ENCODE results near the gene KRTAP4-12. TPM values are rescaled to one million over a fixed set of nuclear protein-coding genes. Genes with fewer than 3 reads are reported as not detected.
"Not testable (repeated sequence)": the region's sequence is repeated elsewhere in the genome, so short reads cannot be mapped to it uniquely, and the experiment has no call there.

KRTAP4-12 gene
- total RNA-seq, 2 donors from 2014 or later, result not detected

DNA sequence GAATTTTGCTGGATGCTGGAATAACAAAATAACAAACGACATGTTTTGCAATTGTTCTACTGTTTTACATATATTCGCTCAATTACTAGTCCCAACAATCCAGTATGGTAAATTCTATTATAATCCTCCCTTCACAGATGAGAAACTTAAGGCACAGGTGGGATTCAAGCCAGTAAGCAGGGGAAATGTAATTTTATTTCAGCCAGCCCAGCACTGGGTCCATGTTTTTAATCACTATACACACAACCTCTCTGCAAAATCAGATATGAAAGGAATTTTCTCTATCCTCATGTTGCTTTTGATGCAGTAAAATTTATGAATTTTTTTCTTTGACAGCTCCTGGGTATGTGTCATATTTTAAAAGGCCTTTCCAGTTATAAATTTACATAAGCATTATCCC lies 21.3 kb upstream of the KRTAP4-12 start:
- no peaks in the 10 kb centered on the region for H3K36me3 ChIP-seq

DNA sequence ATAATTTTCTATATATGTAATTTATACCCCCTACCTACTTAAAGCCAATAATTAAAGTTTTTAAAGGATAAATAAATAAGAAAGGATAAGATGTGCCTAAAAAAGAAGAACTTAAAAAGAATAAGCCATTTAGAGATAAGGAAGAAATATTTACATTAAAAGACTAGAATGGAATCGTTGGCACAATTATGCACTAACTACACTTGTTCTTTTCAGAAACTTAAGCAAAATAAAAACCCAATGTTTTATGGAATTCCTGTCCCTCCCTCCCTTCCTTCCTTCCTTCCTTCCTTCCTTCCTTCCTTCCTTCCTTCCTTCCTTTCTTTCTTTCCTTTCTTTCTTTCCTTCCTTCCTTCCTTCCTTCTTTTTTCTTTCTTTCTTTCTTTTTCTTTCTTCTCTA lies 20.9 kb upstream of the KRTAP4-12 start:
- H3K9me3 ChIP-seq, result peaks cover 0 to 13% of the 10 kb centered on the region in 2 donors
- no peaks in the 10 kb centered on the region for H3K27me3 ChIP-seq
- no peaks in the 10 kb centered on the region for H3K4me1 ChIP-seq
- no peak overlapping the region for H3K27ac ChIP-seq
- no peak for DNase-seq (ENCODE audit: low spot score)
- no peaks in the 10 kb centered on the region for H3K36me3 ChIP-seq
- TF ChIP-seq, protein P1, sequence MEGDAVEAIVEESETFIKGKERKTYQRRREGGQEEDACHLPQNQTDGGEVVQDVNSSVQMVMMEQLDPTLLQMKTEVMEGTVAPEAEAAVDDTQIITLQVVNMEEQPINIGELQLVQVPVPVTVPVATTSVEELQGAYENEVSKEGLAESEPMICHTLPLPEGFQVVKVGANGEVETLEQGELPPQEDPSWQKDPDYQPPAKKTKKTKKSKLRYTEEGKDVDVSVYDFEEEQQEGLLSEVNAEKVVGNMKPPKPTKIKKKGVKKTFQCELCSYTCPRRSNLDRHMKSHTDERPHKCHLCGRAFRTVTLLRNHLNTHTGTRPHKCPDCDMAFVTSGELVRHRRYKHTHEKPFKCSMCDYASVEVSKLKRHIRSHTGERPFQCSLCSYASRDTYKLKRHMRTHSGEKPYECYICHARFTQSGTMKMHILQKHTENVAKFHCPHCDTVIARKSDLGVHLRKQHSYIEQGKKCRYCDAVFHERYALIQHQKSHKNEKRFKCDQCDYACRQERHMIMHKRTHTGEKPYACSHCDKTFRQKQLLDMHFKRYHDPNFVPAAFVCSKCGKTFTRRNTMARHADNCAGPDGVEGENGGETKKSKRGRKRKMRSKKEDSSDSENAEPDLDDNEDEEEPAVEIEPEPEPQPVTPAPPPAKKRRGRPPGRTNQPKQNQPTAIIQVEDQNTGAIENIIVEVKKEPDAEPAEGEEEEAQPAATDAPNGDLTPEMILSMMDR (IDR thresholded peaks at IDR 0.05), result no peak
- no peak overlapping the region for H3K4me3 ChIP-seq

More for the DNA sequence above, 21.3 kb upstream of the KRTAP4-12 start:
- TF ChIP-seq, protein P1 (IDR thresholded peaks at IDR 0.05), result no peak
- Histone ChIP-seq H3K9me3 (peaks cover 0 to 13% of the 10 kb centered on the region in 2 donors), H3K4me3 (no peak overlapping the region), H3K27me3 (no peaks in the 10 kb centered on the region), H3K4me1 (no peaks in the 10 kb centered on the region), H3K27ac (no peak overlapping the region)
- DNase-seq (ENCODE audit: low spot score), result no peak

DNA sequence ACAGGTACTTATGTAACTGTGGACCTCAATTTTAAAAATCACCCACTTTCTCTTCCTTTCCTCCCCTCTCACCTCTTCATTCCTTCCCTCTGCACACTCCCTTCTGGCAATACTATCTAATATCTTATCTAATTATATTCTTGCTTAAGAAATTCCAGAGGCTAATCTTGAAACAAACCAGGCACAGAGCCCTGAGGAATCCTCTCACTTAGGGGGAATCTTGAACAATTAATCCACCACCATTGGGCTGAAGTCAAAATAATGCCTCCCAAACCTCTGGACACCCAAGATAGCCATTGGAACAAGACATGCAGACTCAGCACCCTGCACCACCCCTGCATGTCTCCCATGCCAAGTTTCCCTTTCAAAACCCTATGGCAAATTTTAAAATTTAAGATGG lies 17.4 kb upstream of the KRTAP4-12 start:
- no peak overlapping the region for H3K27ac ChIP-seq
- H3K27me3 ChIP-seq, result no peaks in the 10 kb centered on the region
- TF ChIP-seq, protein P1 (IDR thresholded peaks at IDR 0.05), result no peak
- no peak overlapping the region for H3K4me3 ChIP-seq
- H3K36me3 ChIP-seq, result no peaks in the 10 kb centered on the region
- no peaks in the 10 kb centered on the region for H3K4me1 ChIP-seq
- no peak for DNase-seq (ENCODE audit: low spot score)
- H3K9me3 ChIP-seq, result peaks cover 0 to 13% of the 10 kb centered on the region in 2 donors

DNA sequence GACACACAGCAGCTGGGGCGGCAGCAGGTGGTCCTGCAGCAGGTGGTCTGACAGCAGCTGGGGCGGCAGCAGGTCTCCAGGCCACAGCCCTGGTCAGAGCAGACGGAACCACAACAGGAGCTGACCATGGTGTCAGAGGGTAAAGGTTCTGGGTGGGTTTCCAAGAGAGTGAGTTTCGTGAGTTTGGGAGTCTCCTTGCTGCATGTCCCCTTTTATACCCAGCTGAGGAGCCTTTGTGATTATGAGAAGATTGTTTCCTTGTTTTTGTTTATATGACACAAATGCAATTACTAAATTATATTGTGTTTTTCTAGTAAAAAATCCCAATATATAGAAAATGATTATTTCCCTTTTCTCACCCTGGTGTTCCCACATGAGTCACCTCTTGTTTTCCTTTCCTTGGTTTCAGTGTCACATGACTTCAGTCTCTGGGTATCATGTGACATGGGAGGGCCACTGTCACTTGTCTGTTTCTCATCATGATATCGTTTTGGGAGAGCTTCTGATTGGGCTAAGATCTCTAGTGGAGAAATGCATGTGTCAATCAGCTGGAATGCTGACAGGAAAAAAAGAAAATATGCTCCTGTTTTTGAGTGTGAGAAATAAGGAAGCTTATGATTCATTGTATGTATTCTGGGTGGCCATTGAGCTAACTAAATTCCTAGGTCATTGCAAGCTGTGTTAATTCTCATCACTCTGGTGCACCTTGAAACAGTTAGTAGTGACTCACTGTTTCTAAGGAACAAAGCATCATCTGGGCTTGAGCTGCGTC lies 16.6 kb upstream of the KRTAP4-12 start, which contains the start of gene KRTAP4-6:
Gene KRTAP4-6 (minus strand): TSS at position 185 of the 772 bp plus-strand sequence. CDS start 57 bp downstream, at position 128.
- TF ChIP-seq, protein P1 (IDR thresholded peaks at IDR 0.05), result no peak
- Histone ChIP-seq H3K4me1 (no peaks in the 10 kb centered on the region), H3K36me3 (no peaks in the 10 kb centered on the region), H3K4me3 (no peak within 1 kb of the TSS), H3K9me3 (peaks cover 0 to 13% of the 10 kb centered on the region in 2 donors), H3K27me3 (no peaks in the 10 kb centered on the region), H3K27ac (no peak within 1 kb of the TSS)
- no peak for DNase-seq (ENCODE audit: low spot score)

DNA sequence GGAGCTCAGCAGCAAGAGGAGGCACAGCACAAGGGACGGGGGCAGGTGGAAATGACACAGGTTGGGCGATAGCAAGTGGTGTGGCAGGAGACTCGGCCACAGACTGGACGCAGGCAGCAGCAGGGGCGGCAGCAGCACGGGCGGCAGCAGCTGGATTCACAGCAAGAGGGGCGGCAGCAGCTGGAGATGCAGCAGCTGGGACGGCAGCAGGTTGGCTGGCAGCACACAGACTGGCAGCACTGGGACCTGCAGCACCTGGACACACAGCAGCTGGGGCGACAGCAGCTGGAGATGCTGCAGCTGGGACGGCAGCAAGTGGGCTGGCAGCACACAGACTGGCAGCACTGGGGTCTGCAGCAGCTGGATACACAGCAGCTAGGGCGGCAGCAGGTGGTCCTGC lies 15.9 kb upstream of the KRTAP4-12 start:
- H3K4me1 ChIP-seq; H3K36me3 ChIP-seq; H3K4me3 ChIP-seq; H3K27ac ChIP-seq; DNase-seq (ENCODE audit: low spot score); H3K27me3 ChIP-seq: not testable (repeated sequence)
- H3K9me3 ChIP-seq, result peaks cover 0 to 13% of the 10 kb centered on the region in 2 donors

DNA sequence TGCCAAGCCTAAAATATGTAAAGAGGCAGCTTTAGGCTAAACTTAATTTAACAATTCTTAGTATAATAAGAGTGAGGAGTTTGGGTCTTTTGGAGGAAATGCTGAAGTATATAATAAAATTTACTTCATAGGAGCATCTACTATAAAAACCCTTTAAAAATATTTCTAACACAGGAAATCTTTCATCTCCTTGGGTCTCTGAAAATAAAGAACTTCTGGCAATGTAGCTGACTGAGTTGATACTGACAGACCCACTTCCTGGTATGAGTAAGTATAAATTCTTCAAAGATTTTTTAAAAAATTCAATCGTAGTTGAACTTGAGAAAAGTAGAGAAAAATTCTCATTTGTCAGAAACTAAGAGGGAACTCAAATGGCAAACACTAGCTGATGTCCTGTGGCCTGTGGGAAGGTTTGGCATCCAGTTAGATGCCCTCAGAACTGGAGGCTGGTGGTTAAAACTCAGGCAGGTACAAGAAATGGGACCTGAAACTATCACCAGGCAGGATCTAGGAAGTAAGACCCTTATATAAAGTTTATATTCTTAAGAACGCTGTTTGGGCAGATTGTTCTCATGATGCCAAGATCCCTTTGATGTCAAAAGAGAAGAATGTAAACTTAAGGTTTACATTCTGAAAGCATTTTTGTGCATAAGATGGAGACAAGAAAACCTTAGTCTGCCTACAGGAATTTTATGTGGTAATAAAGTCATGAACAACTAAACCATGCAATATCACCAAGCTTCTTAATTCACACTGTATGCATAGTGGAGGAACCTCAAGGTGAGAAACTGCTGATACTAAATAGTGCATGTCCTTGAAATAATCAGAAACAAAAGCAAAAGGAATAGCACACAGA lies 10.1 kb upstream of the KRTAP4-12 start:
- TF ChIP-seq, protein P1 (IDR thresholded peaks at IDR 0.05), result no peak
- no peaks in the 10 kb centered on the region for H3K9me3 ChIP-seq
- no peak for DNase-seq (ENCODE audit: low spot score)
- no peaks in the 10 kb centered on the region for H3K27me3 ChIP-seq
- no peak overlapping the region for H3K4me3 ChIP-seq
- no peaks in the 10 kb centered on the region for H3K36me3 ChIP-seq
- no peaks in the 10 kb centered on the region for H3K4me1 ChIP-seq
- H3K27ac ChIP-seq, result no peak overlapping the region

All from right atrium auricular region (tissue), 2 donors.